Left ventricle myocardium inferior (tissue), 1 donor: ENCODE measurements around the gene DGKE. TPM values are rescaled to one million over a fixed set of nuclear protein-coding genes. Genes with fewer than 3 reads are reported as not detected.

Experiments
- DNase-seq: peaks from one replicate; pipeline ENCODE4 v3.0.0-alpha.2; 2020
- H3K27ac ChIP-seq: fragments of 200-600 bp; replicated peaks from 2 replicates; pipeline ENCODE4 v1.8.0; 2021
- H3K27me3 ChIP-seq: fragments of 200-600 bp; 2 replicates; pipeline ENCODE4 v1.8.0; 2021; ENCODE audit warnings: low read depth
- H3K36me3 ChIP-seq: fragments of 200-600 bp; 2 replicates; pipeline ENCODE4 v1.8.0; 2021
- H3K4me1 ChIP-seq: fragments of 200-600 bp; 2 replicates; pipeline ENCODE4 v1.8.0; 2021
- H3K4me3 ChIP-seq: fragments of 200-600 bp; 2 replicates; pipeline ENCODE4 v1.8.0; 2021; ENCODE audit warnings: mild to moderate bottlenecking, moderate library complexity
- H3K9me3 ChIP-seq: fragments of 200-600 bp; replicated peaks from 2 replicates; pipeline ENCODE4 v1.8.0; 2021
- CTCF ChIP-seq: fragments of 200-600 bp; IDR thresholded peaks from 2 replicates; pipeline ENCODE4 v1.8.0; 2021; ENCODE audit warnings: antibody characterized with exemption, mild to moderate bottlenecking, borderline replicate concordance
- intact Hi-C: fragments of 100-400 bp; cut with micrococcal nuclease; formaldehyde crosslinking; loops from one replicate; pipeline ENCODE4 v1.11.0; 2022
- total RNA-seq: library from RNA; stranded (reverse); fragmentation: NEBNext Ultra II Directional; extraction: Animal tissue kit (Norgen Biotek cat#: 25700); gene quantifications from one replicate; pipeline ENCODE4 v1.2.1, GENCODE V29; 2021
- donor health status: DM: no; HTN: yes; CAD: no; lungs with severe emphysema.

The DGKE gene
- total RNA-seq, 1 donor from 2014 or later, result 4.2 TPM

DNA sequence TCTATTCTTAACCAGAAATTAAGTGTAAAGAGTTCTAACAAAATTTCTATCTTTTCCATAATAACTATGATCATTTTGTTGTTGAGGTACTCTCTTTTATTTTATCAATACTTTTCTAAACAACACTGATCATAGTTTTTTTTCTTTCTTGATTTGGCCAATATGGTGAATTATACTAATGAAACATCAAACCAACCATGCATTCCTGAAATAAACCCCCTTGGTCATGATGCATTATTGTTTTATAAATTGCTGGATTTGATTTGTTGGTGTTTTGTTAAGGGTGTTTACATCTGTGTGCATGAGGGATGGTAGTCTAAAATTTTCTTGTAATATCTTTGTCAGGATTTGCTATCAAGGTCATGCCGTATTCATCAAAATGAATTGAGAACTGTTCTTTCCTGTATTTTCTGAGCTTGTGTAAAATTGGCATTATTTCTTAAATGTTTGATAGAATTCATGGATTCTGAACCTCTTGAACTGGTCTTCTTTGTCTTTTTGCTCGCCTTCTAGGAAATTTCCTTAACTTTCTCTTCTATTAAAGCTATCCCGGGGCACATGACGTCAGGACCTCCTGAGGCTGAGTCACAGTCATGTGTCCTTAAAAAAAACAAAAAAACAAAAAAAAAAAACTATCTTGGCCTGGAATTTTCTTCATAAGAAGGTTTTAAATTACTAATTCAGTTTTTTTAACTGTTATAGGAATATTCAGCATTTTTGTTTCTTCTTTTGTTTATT is 83.8 kb downstream of the DGKE start:
- DNase-seq, result no peak
- Histone ChIP-seq H3K36me3 (no peaks in the 10 kb centered on the region), H3K4me1 (peaks cover 35% of the 10 kb centered on the region), H3K4me3 (no peak overlapping the region), H3K27ac (no peak overlapping the region), H3K27me3 (no peaks in the 10 kb centered on the region), H3K9me3 (no peaks in the 10 kb centered on the region)
- TF ChIP-seq CTCF, result no peak
- intact Hi-C loops, result no loop called here

DNA sequence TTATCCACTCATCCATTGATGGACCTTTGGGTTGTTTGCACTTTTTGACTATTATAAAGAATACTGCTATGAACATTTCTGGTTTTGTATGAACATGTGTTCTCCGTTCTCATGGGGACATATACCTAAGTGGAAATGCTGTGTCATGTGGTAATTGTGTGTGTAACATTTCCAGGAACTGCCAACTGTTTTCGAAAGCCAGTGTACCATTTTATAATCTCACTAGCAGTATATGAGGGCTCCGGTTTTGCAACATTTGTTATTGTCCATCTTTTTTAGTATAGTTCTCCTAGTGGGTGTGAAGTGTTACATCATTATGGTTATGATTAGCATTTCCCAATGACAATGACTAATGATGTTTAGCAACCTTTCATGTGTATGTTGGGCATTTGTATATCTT is 85.0 kb downstream of the DGKE start:
- no peak for DNase-seq
- H3K9me3 ChIP-seq, result no peaks in the 10 kb centered on the region
- H3K36me3 ChIP-seq, result no peaks in the 10 kb centered on the region
- intact Hi-C loops, result no loop called here
- peaks cover 23% of the 10 kb centered on the region for H3K4me1 ChIP-seq
- H3K27me3 ChIP-seq, result no peaks in the 10 kb centered on the region
- no peak for TF ChIP-seq CTCF
- H3K27ac ChIP-seq, result no peak overlapping the region
- no peak overlapping the region for H3K4me3 ChIP-seq

Other genes starting within 250 kb of the DGKE start
- 0.41 TPM for gene NOG, start 240.5 kb upstream of the DGKE start, total RNA-seq
- gene C17orf67, start 231 bp upstream of the DGKE start, total RNA-seq, result 1.1 TPM
- 17.2 TPM for gene TRIM25, start 79.9 kb downstream of the DGKE start, total RNA-seq
- 8.2 TPM for gene COIL, start 126.9 kb downstream of the DGKE start, total RNA-seq
- 70.2 TPM for gene SCPEP1, start 144.0 kb downstream of the DGKE start, total RNA-seq